ENCODE measurements around the gene IL17RD. TPM values are rescaled to one million over a fixed set of nuclear protein-coding genes. Genes with fewer than 3 reads are reported as not detected.

Gene IL17RD
- polyA plus RNA-seq, 1 of the 3 experiments (the other 2 are of a cell fraction) = 2.4 TPM

DNA sequence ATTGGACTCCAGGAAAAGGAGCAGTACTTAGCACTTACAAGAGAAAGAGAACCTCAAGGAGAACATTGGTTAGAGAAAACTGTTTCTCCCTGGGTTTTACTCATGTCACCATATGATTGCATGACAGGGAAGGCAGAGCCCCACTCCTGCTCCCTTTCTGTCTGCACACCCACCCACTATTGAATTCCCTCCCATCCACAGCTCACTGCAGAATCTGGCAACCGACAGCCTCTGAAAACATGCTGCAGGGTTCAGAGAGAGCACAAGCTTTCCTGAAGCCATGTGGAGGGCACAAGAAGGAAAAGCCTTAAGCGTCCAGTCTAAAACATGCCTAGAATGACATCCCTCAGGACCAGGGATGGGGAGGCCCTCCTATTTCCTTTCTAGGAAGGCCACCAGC, 3.0 kb upstream of the IL17RD start:
- H4K20me1 ChIP-seq (ENCODE audit: insufficient read depth) = no peaks in the 10 kb centered on the region
- no peaks in the 10 kb centered on the region for H3K36me3 ChIP-seq (replicated peaks in 1 of 2; ENCODE audit: control insufficient read depth in 1 of 2, insufficient read depth in 2 of 2, low read length in 1 of 2)
- ChIA-PET CTCF (interaction anchor here (2.6 to 5.9 kb wide), 4 partner anchors 8 to 66 kb away, joined by 11 to 52 read pairs (median 26); no protein-coding TSS in a partner anchor), POLR2A (no interaction called here)
- H2AFZ ChIP-seq (ENCODE audit: low read depth) = no peak overlapping the region
- H3F3A ChIP-seq (replicated peaks; ENCODE audit: insufficient read depth) = no peaks in the 10 kb centered on the region
- TF ChIP-seq TAF1 (IDR thresholded peaks at IDR 0.05; ENCODE audit: borderline replicate concordance, low read depth, low read length) = no peak
- TF ChIP-seq USF2 (IDR thresholded peaks at IDR 0.05; ENCODE audit: borderline replicate concordance, low read depth, low read length) = no peak
- TF ChIP-seq CTCF (IDR thresholded peaks at IDR 0.05) = no peak
- no peak for TF ChIP-seq FOXJ3 (CRISPR knock-in tag; IDR thresholded peaks at IDR 0.05)
- TF ChIP-seq SIN3A (IDR thresholded peaks at IDR 0.05; ENCODE audit: borderline replicate concordance, low read depth, low read length) = no peak
- TF ChIP-seq, protein P1, sequence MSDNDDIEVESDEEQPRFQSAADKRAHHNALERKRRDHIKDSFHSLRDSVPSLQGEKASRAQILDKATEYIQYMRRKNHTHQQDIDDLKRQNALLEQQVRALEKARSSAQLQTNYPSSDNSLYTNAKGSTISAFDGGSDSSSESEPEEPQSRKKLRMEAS (IDR thresholded peaks at IDR 0.05; ENCODE audit: low read depth) = no peak
- no peak for TF ChIP-seq MXI1 (IDR thresholded peaks at IDR 0.05; ENCODE audit: low read depth, low read length)
- TF ChIP-seq GABPA (IDR thresholded peaks at IDR 0.05; ENCODE audit: low read depth) = no peak
- TF ChIP-seq ELF1 (IDR thresholded peaks at IDR 0.05) = no peak
- no peak overlapping the region for H3K27ac ChIP-seq (ENCODE audit: low read depth in 2 of 2, low read length in 1 of 2)
- H3K9ac ChIP-seq = no peak overlapping the region
- no peak for DNase-seq
- no peaks in the 10 kb centered on the region for H3K79me2 ChIP-seq (ENCODE audit: insufficient read depth)
- no peaks in the 10 kb centered on the region for H3K9me2 ChIP-seq
- WGBS (ENCODE audit: low lambda C conversion rate) = 79% methylated on average over 2 of the region's 2 CpGs
- H3K9me3 ChIP-seq = no peaks in the 10 kb centered on the region
- H3K27me3 ChIP-seq (ENCODE audit: insufficient read depth) = peaks cover 15% of the 10 kb centered on the region; the same call in 1 of the 2 replicates
- H3K4me1 ChIP-seq (ENCODE audit: control insufficient read depth in 1 of 2, insufficient read depth in 2 of 2, low read depth in 1 of 2, low read length in 1 of 2) = peaks cover 0 to 22% of the 10 kb centered on the region in 2 experiments; a peak in 1 of 4 replicates
- no peak overlapping the region for H3K4me2 ChIP-seq
- H3K4me3 ChIP-seq (ENCODE audit: low read depth in 2 of 2, low read length in 1 of 2) = no peak overlapping the region

DNA sequence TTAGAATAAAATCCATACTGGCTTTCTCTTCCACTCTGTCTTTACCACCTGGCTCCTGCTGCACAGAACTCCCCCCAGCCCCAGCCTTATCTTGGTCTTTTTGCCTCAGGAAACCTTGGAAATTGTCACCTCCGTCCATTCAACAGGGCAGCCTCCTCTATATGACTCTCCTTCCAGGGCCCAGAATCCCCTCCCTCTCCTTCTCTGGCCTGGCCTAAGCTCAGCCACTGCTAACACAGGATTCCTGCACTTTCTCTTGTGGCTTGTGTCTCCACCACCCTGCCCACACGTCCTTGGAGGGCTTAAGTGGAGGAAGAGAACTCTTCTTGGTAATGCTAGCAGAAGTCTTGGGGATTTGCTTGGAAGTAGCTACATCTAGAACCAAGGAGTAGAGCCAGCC, 1.5 kb upstream of the IL17RD start:
- Histone ChIP-seq H3K79me2 (ENCODE audit: insufficient read depth) (no peaks in the 10 kb centered on the region), H3K9ac (no peak overlapping the region), H3K4me1 (ENCODE audit: control insufficient read depth in 1 of 2, insufficient read depth in 2 of 2, low read depth in 1 of 2, low read length in 1 of 2) (peaks cover 0 to 36% of the 10 kb centered on the region in 2 experiments; a peak in 2 of 4 replicates), H3K27ac (ENCODE audit: low read depth in 2 of 2, low read length in 1 of 2) (no peak overlapping the region), H3K9me3 (no peaks in the 10 kb centered on the region), H3K4me2 (no peak overlapping the region), H2AFZ (ENCODE audit: low read depth) (no peak overlapping the region), H3F3A (replicated peaks; ENCODE audit: insufficient read depth) (no peaks in the 10 kb centered on the region), H3K4me3 (ENCODE audit: low read depth in 2 of 2, low read length in 1 of 2) (no peak overlapping the region), H3K27me3 (ENCODE audit: insufficient read depth) (peaks cover 15% of the 10 kb centered on the region; the same call in 1 of the 2 replicates), H3K9me2 (no peaks in the 10 kb centered on the region), H3K36me3 (replicated peaks in 1 of 2; ENCODE audit: control insufficient read depth in 1 of 2, insufficient read depth in 2 of 2, low read length in 1 of 2) (no peaks in the 10 kb centered on the region), H4K20me1 (ENCODE audit: insufficient read depth) (no peaks in the 10 kb centered on the region)
- DNase-seq = no peak
- ChIA-PET POLR2A (no interaction called here), CTCF (interaction anchor here (1.0 to 5.9 kb wide), 2 partner anchors 55 to 65 kb away, joined by 6 to 52 read pairs; no protein-coding TSS in a partner anchor)
- no peak for TF ChIP-seq CTCF (IDR thresholded peaks at IDR 0.05)
- TF ChIP-seq ELF1 (IDR thresholded peaks at IDR 0.05) = no peak
- TF ChIP-seq USF2 (IDR thresholded peaks at IDR 0.05; ENCODE audit: borderline replicate concordance, low read depth, low read length) = no peak
- no peak for TF ChIP-seq JUND (IDR thresholded peaks at IDR 0.05)
- no peak for TF ChIP-seq NRF1 (IDR thresholded peaks at IDR 0.05; ENCODE audit: low read depth, low read length)
- TF ChIP-seq PBX3 (IDR thresholded peaks at IDR 0.05) = no peak
- no peak for TF ChIP-seq FOXJ3 (CRISPR knock-in tag; IDR thresholded peaks at IDR 0.05)
- TF ChIP-seq MXI1 (IDR thresholded peaks at IDR 0.05; ENCODE audit: low read depth, low read length) = no peak
- no peak for TF ChIP-seq MEF2A (IDR thresholded peaks at IDR 0.05; ENCODE audit: borderline replicate concordance, low read depth)
- TF ChIP-seq POLR2AphosphoS5 (IDR thresholded peaks at IDR 0.05; ENCODE audit: low read depth, low read length) = no peak
- 65% methylated on average over 2 of the region's 2 CpGs for WGBS (ENCODE audit: low lambda C conversion rate)

Measured in SK-N-SH (cell line).